ENCODE data around the gene GPN2.

Gene GPN2

GRCh38 chr1:26913389-26913753 lies 23.3 kb upstream of the GPN2 start:
- TF ChIP-seq, protein P1, sequence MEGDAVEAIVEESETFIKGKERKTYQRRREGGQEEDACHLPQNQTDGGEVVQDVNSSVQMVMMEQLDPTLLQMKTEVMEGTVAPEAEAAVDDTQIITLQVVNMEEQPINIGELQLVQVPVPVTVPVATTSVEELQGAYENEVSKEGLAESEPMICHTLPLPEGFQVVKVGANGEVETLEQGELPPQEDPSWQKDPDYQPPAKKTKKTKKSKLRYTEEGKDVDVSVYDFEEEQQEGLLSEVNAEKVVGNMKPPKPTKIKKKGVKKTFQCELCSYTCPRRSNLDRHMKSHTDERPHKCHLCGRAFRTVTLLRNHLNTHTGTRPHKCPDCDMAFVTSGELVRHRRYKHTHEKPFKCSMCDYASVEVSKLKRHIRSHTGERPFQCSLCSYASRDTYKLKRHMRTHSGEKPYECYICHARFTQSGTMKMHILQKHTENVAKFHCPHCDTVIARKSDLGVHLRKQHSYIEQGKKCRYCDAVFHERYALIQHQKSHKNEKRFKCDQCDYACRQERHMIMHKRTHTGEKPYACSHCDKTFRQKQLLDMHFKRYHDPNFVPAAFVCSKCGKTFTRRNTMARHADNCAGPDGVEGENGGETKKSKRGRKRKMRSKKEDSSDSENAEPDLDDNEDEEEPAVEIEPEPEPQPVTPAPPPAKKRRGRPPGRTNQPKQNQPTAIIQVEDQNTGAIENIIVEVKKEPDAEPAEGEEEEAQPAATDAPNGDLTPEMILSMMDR (IDR thresholded peaks at IDR 0.05; ENCODE audit: borderline replicate concordance, insufficient read depth, low read depth, low read length), result no peak
- no peak overlapping the region for H3K4me3 ChIP-seq (ENCODE audit: low read depth, low read length)

DNA sequence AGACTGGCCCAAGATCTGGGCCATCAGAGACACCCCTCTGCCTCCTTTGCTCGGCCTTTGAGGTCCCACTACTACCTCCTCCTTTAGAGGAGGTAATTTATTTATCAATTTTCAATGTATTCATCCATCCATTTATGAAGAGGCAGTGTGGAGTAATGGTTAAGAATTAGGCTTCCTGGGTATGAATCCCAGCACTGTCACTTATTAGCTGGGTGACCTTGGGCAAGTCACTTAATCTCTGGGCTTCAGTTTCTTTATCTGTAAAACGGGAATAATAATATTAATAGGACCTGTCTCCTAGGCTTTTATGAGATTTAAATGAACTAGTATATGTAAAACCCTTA lies 22.0 kb upstream of the GPN2 start:
- TF ChIP-seq, protein P1 (IDR thresholded peaks at IDR 0.05; ENCODE audit: borderline replicate concordance, insufficient read depth, low read depth, low read length), result no peak

GRCh38 chr1:26911399-26912146 lies 21.5 kb upstream of the GPN2 start:
- no peak overlapping the region for H3K4me3 ChIP-seq (ENCODE audit: low read depth, low read length)
- TF ChIP-seq, protein P1 (IDR thresholded peaks at IDR 0.05; ENCODE audit: borderline replicate concordance, insufficient read depth, low read depth, low read length), result no peak

More for the DNA sequence above, 22.0 kb upstream of the GPN2 start:
- H3K4me3 ChIP-seq (ENCODE audit: low read depth, low read length), result no peak overlapping the region

- no peak overlapping the region for H3K4me3 ChIP-seq (ENCODE audit: low read depth, low read length)
- TF ChIP-seq, protein P1 (IDR thresholded peaks at IDR 0.05; ENCODE audit: borderline replicate concordance, insufficient read depth, low read depth, low read length), result no peak
Measured at GRCh38 chr1:26910343-26911160, 20.5 kb upstream of the GPN2 start.

DNA sequence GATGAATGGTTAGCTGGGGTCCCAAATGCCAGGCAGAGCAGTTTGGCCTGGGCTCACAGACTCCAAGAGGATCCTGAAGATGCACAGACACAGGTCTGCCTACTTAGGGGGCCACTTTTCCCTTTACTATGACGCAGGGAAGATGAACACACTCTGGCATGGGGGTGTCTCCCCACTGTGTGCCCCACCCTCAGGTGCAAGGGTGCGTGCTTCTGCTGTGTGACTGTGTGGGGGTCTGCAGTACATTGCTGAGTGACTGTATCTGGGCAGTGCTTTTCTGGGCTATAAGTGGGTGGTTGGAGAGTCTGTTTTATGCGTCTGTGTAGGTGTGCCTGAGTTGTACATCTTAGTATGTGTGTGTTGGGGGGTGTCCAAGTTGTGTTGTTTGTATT lies 19.9 kb upstream of the GPN2 start:
- TF ChIP-seq, protein P1 (IDR thresholded peaks at IDR 0.05; ENCODE audit: borderline replicate concordance, insufficient read depth, low read depth, low read length), result no peak
- no peak overlapping the region for H3K4me3 ChIP-seq (ENCODE audit: low read depth, low read length)

DNA sequence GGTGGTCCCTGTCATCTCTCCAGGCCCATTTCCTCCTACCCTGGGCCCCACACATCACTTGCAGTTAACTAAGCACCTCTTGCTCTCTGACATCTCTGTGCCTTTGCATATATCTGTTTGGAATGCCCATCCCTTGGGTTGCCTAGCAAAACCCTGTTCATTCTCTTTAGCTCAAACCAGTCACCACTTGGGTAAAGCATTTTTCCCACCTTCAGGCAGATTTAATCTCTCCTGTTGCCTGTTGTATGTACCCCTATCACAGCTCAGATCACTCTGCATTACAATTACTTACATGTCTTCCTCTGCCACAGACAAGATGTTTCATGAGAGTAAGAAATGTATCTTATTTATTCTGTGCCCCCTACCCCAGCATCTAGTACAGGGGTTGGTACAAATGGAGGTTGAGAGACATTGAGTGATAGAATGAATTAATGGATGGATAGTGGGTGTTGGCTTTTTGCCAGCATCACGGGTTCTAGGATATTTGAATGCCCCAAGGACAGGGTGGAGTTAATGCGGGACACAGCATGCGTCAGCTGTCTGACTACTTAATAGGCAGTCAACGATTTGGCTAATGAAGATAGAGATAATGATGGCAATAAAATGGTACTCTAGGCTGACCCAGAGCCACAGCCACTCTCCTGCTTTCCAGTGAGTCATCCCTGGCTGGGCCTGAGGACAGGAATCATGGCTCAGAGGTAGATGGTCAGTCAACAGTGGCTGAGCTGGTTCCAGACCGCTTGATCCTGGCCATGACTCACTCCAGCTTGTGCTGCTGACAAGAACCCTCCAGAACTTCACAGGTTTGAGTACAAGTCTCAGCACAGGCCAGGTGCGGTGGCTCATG lies 17.2 kb upstream of the GPN2 start:
- TF ChIP-seq, protein P1 (IDR thresholded peaks at IDR 0.05; ENCODE audit: borderline replicate concordance, insufficient read depth, low read depth, low read length), result no peak
- no peak overlapping the region for H3K4me3 ChIP-seq (ENCODE audit: low read depth, low read length)

All from GM12875 (cell line).